H1 (cell line): ENCODE measurements around the gene PNPLA3. TPM values are rescaled to one million over a fixed set of nuclear protein-coding genes. Genes with fewer than 3 reads are reported as not detected.

Source experiments
- CBX5 ChIP-seq: fragments of 300-800, 300-1000 bp; sonication (generic); IDR thresholded peaks from 2 replicates; pipeline ENCODE4 v1.7.1; 2016; ENCODE audit warnings: antibody characterized with exemption, low read length, low read depth
- FOSL1 ChIP-seq: IDR thresholded peaks from 2 replicates; pipeline ENCODE4 v1.6.1; 2011; ENCODE audit warnings: mild to moderate bottlenecking, low read depth, low read length, moderate library complexity; ENCODE audit not compliant: insufficient read depth
- HDAC2 ChIP-seq, 2 experiments: fragments of 300-600 bp in 1 of 2; sonication (generic) in 1 of 2; IDR thresholded peaks; 2 replicates each; pipeline ENCODE4 v1.6.1; 2011 to 2012; ENCODE audit warnings: low read depth in 2 of 2, low read length in 2 of 2, mild to moderate bottlenecking in 2 of 2, moderate library complexity in 2 of 2, borderline replicate concordance in 1 of 2, inconsistent platforms in 1 of 2
- KDM5A ChIP-seq: fragments of 200-600 bp; IDR thresholded peaks from 2 replicates; pipeline ENCODE4 v1.7.1; 2012; ENCODE audit warnings: mild to moderate bottlenecking, low read length, inconsistent platforms, mixed read lengths
- POU5F1 ChIP-seq: IDR thresholded peaks from 2 replicates; pipeline ENCODE4 v1.6.1; 2011; ENCODE audit warnings: low read depth, mild to moderate bottlenecking, low read length, moderate library complexity
- RFX5 ChIP-seq: IDR thresholded peaks from 2 replicates; pipeline ENCODE4 v1.6.1; 2011; ENCODE audit warnings: low read depth, low read length, improper control_type of control experiment, borderline replicate concordance
- SIRT6 ChIP-seq: IDR thresholded peaks from one replicate; pipeline ENCODE4 v1.7.1; 2012; ENCODE audit warnings: low read length, inconsistent platforms
- TBP ChIP-seq: IDR thresholded peaks from 2 replicates; pipeline ENCODE4 v1.6.1; 2011; ENCODE audit warnings: low read depth, low read length, improper control_type of control experiment
- polyA plus RNA-seq, 7 experiments: library from polyadenylated mRNA; depleted of rRNA in 3 of 7; stranded (reverse) in 5 of 7; unstranded in 2 of 7; fragments of >200 nt in 5 of 7; fragments of 200-250 nt in 2 of 7; gene quantifications; 1 replicate in 5 of 7; 2 replicates in 1 of 7; 4 replicates in 1 of 7; pipeline versions ENCODE4 v1.2.1 to v1.2.3, GENCODE V29; 2011 to 2013; ENCODE audit warnings: missing spikeins in 2 of 7, mixed read lengths in 2 of 7
- total RNA-seq: library from RNA; stranded (reverse); fragmentation: NEBNext Ultra II Directional; extraction: Animal tissue kit (Norgen Biotek cat#: 25700); gene quantifications from 2 replicates; pipeline ENCODE4 v1.2.1, GENCODE V29; 2021
- TF ChIP-seq, protein P1 (sequence below): fragments of 300-600 bp; sonication (generic); IDR thresholded peaks from 2 replicates; pipeline ENCODE4 v1.7.1; 2012; ENCODE audit warnings: low read length, moderate library complexity, mild to moderate bottlenecking, inconsistent platforms; ENCODE audit not compliant: insufficient replicate concordance

The PNPLA3 gene
- total and polyA plus RNA-seq, 2 of the 8 experiments (the other 6 are each of a cell fraction or from before 2014, with no cell fraction given), result 17.5 to 23.4 TPM

DNA sequence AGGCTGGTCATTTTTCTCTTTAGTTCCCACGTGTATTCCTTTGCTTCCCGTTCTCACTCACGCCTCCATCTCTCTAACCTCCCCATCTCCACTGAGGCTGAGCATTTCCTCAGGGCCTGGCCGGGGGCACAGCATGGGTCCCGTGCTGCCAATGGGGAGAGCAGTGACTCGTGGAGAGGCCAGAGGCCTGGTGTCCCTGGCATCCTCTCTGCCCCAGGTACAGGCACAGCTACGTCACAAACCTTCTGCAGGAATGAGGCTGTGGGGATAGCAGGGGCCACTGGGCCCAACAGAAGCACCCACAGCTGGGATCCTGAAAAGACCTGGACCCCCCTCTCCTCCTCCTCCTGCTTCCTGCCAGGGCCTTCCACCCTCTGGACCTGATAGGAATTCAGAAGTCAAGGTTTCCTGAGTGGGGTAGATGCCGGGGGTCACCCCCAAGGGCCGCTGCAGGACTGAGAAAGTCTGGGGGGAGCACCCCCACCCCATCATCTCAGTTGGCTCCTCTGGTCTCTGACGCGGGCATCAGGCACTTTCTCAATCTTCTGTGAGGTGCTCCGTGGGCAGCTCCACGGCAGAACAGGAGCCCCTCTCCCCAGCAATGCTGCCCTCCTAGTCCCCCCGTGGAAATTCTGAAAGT lies 43.6 kb upstream of the PNPLA3 start (continued):
- TF ChIP-seq, protein P1, sequence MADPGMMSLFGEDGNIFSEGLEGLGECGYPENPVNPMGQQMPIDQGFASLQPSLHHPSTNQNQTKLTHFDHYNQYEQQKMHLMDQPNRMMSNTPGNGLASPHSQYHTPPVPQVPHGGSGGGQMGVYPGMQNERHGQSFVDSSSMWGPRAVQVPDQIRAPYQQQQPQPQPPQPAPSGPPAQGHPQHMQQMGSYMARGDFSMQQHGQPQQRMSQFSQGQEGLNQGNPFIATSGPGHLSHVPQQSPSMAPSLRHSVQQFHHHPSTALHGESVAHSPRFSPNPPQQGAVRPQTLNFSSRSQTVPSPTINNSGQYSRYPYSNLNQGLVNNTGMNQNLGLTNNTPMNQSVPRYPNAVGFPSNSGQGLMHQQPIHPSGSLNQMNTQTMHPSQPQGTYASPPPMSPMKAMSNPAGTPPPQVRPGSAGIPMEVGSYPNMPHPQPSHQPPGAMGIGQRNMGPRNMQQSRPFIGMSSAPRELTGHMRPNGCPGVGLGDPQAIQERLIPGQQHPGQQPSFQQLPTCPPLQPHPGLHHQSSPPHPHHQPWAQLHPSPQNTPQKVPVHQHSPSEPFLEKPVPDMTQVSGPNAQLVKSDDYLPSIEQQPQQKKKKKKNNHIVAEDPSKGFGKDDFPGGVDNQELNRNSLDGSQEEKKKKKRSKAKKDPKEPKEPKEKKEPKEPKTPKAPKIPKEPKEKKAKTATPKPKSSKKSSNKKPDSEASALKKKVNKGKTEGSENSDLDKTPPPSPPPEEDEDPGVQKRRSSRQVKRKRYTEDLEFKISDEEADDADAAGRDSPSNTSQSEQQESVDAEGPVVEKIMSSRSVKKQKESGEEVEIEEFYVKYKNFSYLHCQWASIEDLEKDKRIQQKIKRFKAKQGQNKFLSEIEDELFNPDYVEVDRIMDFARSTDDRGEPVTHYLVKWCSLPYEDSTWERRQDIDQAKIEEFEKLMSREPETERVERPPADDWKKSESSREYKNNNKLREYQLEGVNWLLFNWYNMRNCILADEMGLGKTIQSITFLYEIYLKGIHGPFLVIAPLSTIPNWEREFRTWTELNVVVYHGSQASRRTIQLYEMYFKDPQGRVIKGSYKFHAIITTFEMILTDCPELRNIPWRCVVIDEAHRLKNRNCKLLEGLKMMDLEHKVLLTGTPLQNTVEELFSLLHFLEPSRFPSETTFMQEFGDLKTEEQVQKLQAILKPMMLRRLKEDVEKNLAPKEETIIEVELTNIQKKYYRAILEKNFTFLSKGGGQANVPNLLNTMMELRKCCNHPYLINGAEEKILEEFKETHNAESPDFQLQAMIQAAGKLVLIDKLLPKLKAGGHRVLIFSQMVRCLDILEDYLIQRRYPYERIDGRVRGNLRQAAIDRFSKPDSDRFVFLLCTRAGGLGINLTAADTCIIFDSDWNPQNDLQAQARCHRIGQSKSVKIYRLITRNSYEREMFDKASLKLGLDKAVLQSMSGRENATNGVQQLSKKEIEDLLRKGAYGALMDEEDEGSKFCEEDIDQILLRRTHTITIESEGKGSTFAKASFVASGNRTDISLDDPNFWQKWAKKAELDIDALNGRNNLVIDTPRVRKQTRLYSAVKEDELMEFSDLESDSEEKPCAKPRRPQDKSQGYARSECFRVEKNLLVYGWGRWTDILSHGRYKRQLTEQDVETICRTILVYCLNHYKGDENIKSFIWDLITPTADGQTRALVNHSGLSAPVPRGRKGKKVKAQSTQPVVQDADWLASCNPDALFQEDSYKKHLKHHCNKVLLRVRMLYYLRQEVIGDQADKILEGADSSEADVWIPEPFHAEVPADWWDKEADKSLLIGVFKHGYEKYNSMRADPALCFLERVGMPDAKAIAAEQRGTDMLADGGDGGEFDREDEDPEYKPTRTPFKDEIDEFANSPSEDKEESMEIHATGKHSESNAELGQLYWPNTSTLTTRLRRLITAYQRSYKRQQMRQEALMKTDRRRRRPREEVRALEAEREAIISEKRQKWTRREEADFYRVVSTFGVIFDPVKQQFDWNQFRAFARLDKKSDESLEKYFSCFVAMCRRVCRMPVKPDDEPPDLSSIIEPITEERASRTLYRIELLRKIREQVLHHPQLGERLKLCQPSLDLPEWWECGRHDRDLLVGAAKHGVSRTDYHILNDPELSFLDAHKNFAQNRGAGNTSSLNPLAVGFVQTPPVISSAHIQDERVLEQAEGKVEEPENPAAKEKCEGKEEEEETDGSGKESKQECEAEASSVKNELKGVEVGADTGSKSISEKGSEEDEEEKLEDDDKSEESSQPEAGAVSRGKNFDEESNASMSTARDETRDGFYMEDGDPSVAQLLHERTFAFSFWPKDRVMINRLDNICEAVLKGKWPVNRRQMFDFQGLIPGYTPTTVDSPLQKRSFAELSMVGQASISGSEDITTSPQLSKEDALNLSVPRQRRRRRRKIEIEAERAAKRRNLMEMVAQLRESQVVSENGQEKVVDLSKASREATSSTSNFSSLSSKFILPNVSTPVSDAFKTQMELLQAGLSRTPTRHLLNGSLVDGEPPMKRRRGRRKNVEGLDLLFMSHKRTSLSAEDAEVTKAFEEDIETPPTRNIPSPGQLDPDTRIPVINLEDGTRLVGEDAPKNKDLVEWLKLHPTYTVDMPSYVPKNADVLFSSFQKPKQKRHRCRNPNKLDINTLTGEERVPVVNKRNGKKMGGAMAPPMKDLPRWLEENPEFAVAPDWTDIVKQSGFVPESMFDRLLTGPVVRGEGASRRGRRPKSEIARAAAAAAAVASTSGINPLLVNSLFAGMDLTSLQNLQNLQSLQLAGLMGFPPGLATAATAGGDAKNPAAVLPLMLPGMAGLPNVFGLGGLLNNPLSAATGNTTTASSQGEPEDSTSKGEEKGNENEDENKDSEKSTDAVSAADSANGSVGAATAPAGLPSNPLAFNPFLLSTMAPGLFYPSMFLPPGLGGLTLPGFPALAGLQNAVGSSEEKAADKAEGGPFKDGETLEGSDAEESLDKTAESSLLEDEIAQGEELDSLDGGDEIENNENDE, result no peak
- no peak for TF ChIP-seq KDM5A
- no peak for TF ChIP-seq SIRT6
- TF ChIP-seq FOSL1, result no peak
- TF ChIP-seq RFX5, result no peak
- TF ChIP-seq TBP, result no peak
- no peak for TF ChIP-seq CBX5
- no peak for TF ChIP-seq HDAC2 (IDR thresholded peaks at IDR 0.05; ENCODE audit: borderline replicate concordance in 1 of 2, low read depth in 2 of 2, low read length in 2 of 2)
- no peak for TF ChIP-seq POU5F1
